SK-N-SH (cell line): ENCODE results near the gene ITCH.

Experiments
- CHD2 ChIP-seq: fragments of 150-350 bp; IDR thresholded peaks from 2 replicates; pipeline ENCODE4 v1.6.1; 2018; ENCODE audit warnings: low read length; ENCODE audit not compliant: partially characterized antibody
- CTCF ChIP-seq: fragments of 200-600 bp; sonication (generic); IDR thresholded peaks from 2 replicates; pipeline ENCODE4 v1.6.1; 2017; ENCODE audit warnings: antibody characterized with exemption, mild to moderate bottlenecking, moderate library complexity
- EP300 ChIP-seq, 2 experiments: IDR thresholded peaks; 2 replicates each; pipeline versions ENCODE4 v1.4.0 to v1.6.1; 2012; ENCODE audit warnings: borderline replicate concordance in 1 of 2, low read depth in 1 of 2, low read length in 1 of 2
- JUND ChIP-seq: IDR thresholded peaks from 2 replicates; pipeline ENCODE4 v1.4.0; 2012
- NFIC ChIP-seq: IDR thresholded peaks from 2 replicates; pipeline ENCODE4 v1.4.0; 2012; ENCODE audit warnings: borderline replicate concordance
- POLR2AphosphoS5 ChIP-seq: IDR thresholded peaks from 2 replicates; pipeline ENCODE4 v1.6.1; 2012; ENCODE audit warnings: low read depth, low read length
- RAD21 ChIP-seq: IDR thresholded peaks from 2 replicates; pipeline ENCODE4 v1.6.1; 2012; ENCODE audit warnings: mild to moderate bottlenecking, low read length
- SMC3 ChIP-seq: IDR thresholded peaks from 2 replicates; pipeline ENCODE4 v1.6.1; 2012; ENCODE audit warnings: low read depth, low read length, improper control_type of control experiment
- TAF1 ChIP-seq: IDR thresholded peaks from 2 replicates; pipeline ENCODE4 v1.6.1; 2012; ENCODE audit warnings: low read depth, mild to moderate bottlenecking, low read length, moderate library complexity, borderline replicate concordance
- TCF12 ChIP-seq: IDR thresholded peaks from 2 replicates; pipeline ENCODE4 v1.4.0; 2012
- TEAD4 ChIP-seq: IDR thresholded peaks from 2 replicates; pipeline ENCODE4 v1.4.0; 2012; ENCODE audit warnings: mild to moderate bottlenecking, borderline replicate concordance; ENCODE audit not compliant: insufficient read depth
- USF1 ChIP-seq: IDR thresholded peaks from 2 replicates; pipeline ENCODE4 v1.4.0; 2012; ENCODE audit warnings: low read depth, borderline replicate concordance

- TF ChIP-seq RAD21 = no peak
- TF ChIP-seq CTCF = no peak
- no peak for TF ChIP-seq TAF1
- no peak for TF ChIP-seq JUND
- no peak for TF ChIP-seq POLR2AphosphoS5
- TF ChIP-seq TEAD4 = no peak
- TF ChIP-seq USF1 = no peak
- no peak for TF ChIP-seq SMC3
- no peak for TF ChIP-seq CHD2
- no peak for TF ChIP-seq NFIC
- no peak for TF ChIP-seq TCF12
- TF ChIP-seq EP300 (IDR thresholded peaks at IDR 0.05; ENCODE audit: borderline replicate concordance in 1 of 2, low read depth in 1 of 2, low read length in 1 of 2) = no peak
Observed at GRCh38 chr20:34506480-34506879, 143.4 kb downstream of the ITCH start.
